Caco-2 (cell line): ENCODE measurements around the gene RABGAP1L. TPM values are rescaled to one million over a fixed set of nuclear protein-coding genes. Genes with fewer than 3 reads are reported as not detected.

ENCODE experiments used
- BruUV-seq: library from RNA; stranded (reverse); fragments of 400-500 nt; replicated peaks from 2 replicates; lab custom pipeline; 2021; lab: Mats Ljungman, UMichigan
- CTCF ChIA-PET: fragments of 300-600 bp; sonication (Branson Sonifier 250); formaldehyde crosslinking; loops from one replicate; lab custom pipeline; 2022; ENCODE audit warnings: antibody characterized with exemption; lab: Charles Lee
- POLR2A ChIA-PET: fragments of 300-600 bp; sonication (Branson Sonifier 250); formaldehyde crosslinking; loops from one replicate; lab custom pipeline; 2022; ENCODE audit warnings: antibody characterized with exemption; lab: Charles Lee
- DNase-seq, 2 experiments: peaks; one replicate each; pipeline versions ENCODE4 v3.0.0 to v3.0.0-alpha.2; 2020 to 2022
- H3K27me3 ChIP-seq: replicated peaks from 2 replicates; pipeline ENCODE4 v1.6.0; 2011; ENCODE audit warnings: low read length; ENCODE audit not compliant: control insufficient read depth, insufficient read depth
- H3K36me3 ChIP-seq: 2 replicates; pipeline ENCODE4 v1.5.1; 2011; ENCODE audit warnings: low read length; ENCODE audit not compliant: control insufficient read depth, insufficient read depth
- H3K4me1 ChIP-seq: fragments of 250-450 bp; sonication (Bioruptor Pico); 2 replicates; pipeline ENCODE4 v1.5.1; 2020; ENCODE audit warnings: mild to moderate bottlenecking
- H3K4me3 ChIP-seq: 2 replicates; pipeline ENCODE4 v1.5.1; 2011; ENCODE audit warnings: low read depth, mild to moderate bottlenecking, control low read depth, low read length
- H3K9me3 ChIP-seq: fragments of 250-450 bp; sonication (Bioruptor Pico); 2 replicates; pipeline ENCODE4 v1.5.1; 2020; ENCODE audit warnings: mild to moderate bottlenecking, moderate library complexity
- H3K27ac Mint-ChIP-seq: one replicate; pipeline ENCODE4 v1.8.0; 2022; ENCODE audit warnings: mixed read lengths; ENCODE audit not compliant: unreplicated experiment
- H3K27me3 Mint-ChIP-seq: one replicate; pipeline ENCODE4 v1.8.0; 2022; ENCODE audit warnings: mixed read lengths; ENCODE audit not compliant: insufficient read depth, unreplicated experiment
- H3K36me3 Mint-ChIP-seq: one replicate; pipeline ENCODE4 v1.8.0; 2022; ENCODE audit warnings: mild to moderate bottlenecking, mixed read lengths; ENCODE audit not compliant: insufficient read depth, unreplicated experiment
- H3K4me1 Mint-ChIP-seq: one replicate; pipeline ENCODE4 v1.8.0; 2022; ENCODE audit warnings: low read depth, mixed read lengths; ENCODE audit not compliant: unreplicated experiment
- H3K4me3 Mint-ChIP-seq: one replicate; pipeline ENCODE4 v1.8.0; 2022; ENCODE audit warnings: mild to moderate bottlenecking, moderate library complexity, mixed read lengths; ENCODE audit not compliant: unreplicated experiment
- H3K9me3 Mint-ChIP-seq: one replicate; pipeline ENCODE4 v1.8.0; 2022; ENCODE audit warnings: mixed read lengths; ENCODE audit not compliant: unreplicated experiment
- intact Hi-C: fragments of 100-400 bp; cut with micrococcal nuclease; formaldehyde crosslinking; loops from one replicate; pipeline ENCODE4 v1.10.0; 2022; ENCODE audit not compliant: unreplicated experiment
- total RNA-seq: library from RNA; stranded (reverse); gene quantifications from 2 replicates; pipeline ENCODE4 v1.2.3, GENCODE V29; 2022
- TF ChIP-seq, protein P1 (sequence below), 2 experiments: fragments of 200-600 bp in 1 of 2; IDR thresholded peaks; 1 replicate in 1 of 2; 2 replicates in 1 of 2; pipeline versions ENCODE4 v1.5.1 to v1.8.0; 2011 to 2022; ENCODE audit warnings: antibody characterized with exemption in 1 of 2, control low read depth in 1 of 2, inconsistent platforms in 1 of 2, low read depth in 1 of 2, low read length in 1 of 2, mild to moderate bottlenecking in 1 of 2, moderate library complexity in 1 of 2; ENCODE audit not compliant: insufficient read depth in 1 of 2, severe bottlenecking in 1 of 2, unreplicated experiment in 1 of 2

The RABGAP1L gene
- total RNA-seq, 1 experiment from 2014 or later: 20.3 TPM

GRCh38 chr1:174984952-174985351 is 825.6 kb downstream of the RABGAP1L start:
- peak in 1 of 2 experiments; percentile 14 for DNase-seq
- POLR2A ChIA-PET: no interaction called here
- peaks cover 11% of the 10 kb centered on the region for H3K36me3 Mint-ChIP-seq
- Histone ChIP-seq H3K4me3 (no peak overlapping the region), H3K36me3 (no peaks in the 10 kb centered on the region), H3K27me3 (no peaks in the 10 kb centered on the region), H3K9me3 (no peaks in the 10 kb centered on the region), H3K4me1 (no peaks in the 10 kb centered on the region)
- no peak overlapping the region for H3K27ac Mint-ChIP-seq
- no TSS peak for BruUV-seq
- H3K9me3 Mint-ChIP-seq: no peaks in the 10 kb centered on the region
- H3K27me3 Mint-ChIP-seq: no peaks in the 10 kb centered on the region
- H3K4me1 Mint-ChIP-seq: peaks cover 6% of the 10 kb centered on the region
- intact Hi-C loops: no loop called here
- TF ChIP-seq, protein P1, sequence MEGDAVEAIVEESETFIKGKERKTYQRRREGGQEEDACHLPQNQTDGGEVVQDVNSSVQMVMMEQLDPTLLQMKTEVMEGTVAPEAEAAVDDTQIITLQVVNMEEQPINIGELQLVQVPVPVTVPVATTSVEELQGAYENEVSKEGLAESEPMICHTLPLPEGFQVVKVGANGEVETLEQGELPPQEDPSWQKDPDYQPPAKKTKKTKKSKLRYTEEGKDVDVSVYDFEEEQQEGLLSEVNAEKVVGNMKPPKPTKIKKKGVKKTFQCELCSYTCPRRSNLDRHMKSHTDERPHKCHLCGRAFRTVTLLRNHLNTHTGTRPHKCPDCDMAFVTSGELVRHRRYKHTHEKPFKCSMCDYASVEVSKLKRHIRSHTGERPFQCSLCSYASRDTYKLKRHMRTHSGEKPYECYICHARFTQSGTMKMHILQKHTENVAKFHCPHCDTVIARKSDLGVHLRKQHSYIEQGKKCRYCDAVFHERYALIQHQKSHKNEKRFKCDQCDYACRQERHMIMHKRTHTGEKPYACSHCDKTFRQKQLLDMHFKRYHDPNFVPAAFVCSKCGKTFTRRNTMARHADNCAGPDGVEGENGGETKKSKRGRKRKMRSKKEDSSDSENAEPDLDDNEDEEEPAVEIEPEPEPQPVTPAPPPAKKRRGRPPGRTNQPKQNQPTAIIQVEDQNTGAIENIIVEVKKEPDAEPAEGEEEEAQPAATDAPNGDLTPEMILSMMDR (IDR thresholded peaks at IDR 0.05; ENCODE audit: insufficient read depth in 1 of 2, low read depth in 1 of 2, low read length in 1 of 2, severe bottlenecking in 1 of 2, unreplicated experiment in 1 of 2): no peak
- CTCF ChIA-PET: interaction anchor here (1.5 kb wide), 1 partner anchor 14 kb away, joined by 4 read pairs; no protein-coding TSS in a partner anchor
- H3K4me3 Mint-ChIP-seq: no peak overlapping the region

GRCh38 chr1:174988539-174988938 is 829.2 kb downstream of the RABGAP1L start:
- Mint-ChIP-seq H3K27me3 (no peaks in the 10 kb centered on the region), H3K4me3 (no peak overlapping the region), H3K36me3 (peaks cover 6% of the 10 kb centered on the region), H3K27ac (no peak overlapping the region), H3K4me1 (peaks cover 6% of the 10 kb centered on the region), H3K9me3 (no peaks in the 10 kb centered on the region)
- H3K27me3 ChIP-seq: no peaks in the 10 kb centered on the region
- no peaks in the 10 kb centered on the region for H3K36me3 ChIP-seq
- intact Hi-C loops: no loop called here
- CTCF ChIA-PET: no interaction called here
- no peaks in the 10 kb centered on the region for H3K4me1 ChIP-seq
- no TSS peak for BruUV-seq
- H3K9me3 ChIP-seq: no peaks in the 10 kb centered on the region
- TF ChIP-seq, protein P1 (IDR thresholded peaks at IDR 0.05; ENCODE audit: insufficient read depth in 1 of 2, low read depth in 1 of 2, low read length in 1 of 2, severe bottlenecking in 1 of 2, unreplicated experiment in 1 of 2): no peak
- DNase-seq: no peak
- POLR2A ChIA-PET: no interaction called here
- no peak overlapping the region for H3K4me3 ChIP-seq

GRCh38 chr1:174988986-174989385 is 829.7 kb downstream of the RABGAP1L start:
- H3K27ac Mint-ChIP-seq: no peak overlapping the region
- POLR2A ChIA-PET: no interaction called here
- BruUV-seq: no TSS peak

More at GRCh38 chr1:174988986-174989385, 829.7 kb downstream of the RABGAP1L start:
- Mint-ChIP-seq H3K4me1 (peaks cover 6% of the 10 kb centered on the region), H3K36me3 (peaks cover 6% of the 10 kb centered on the region), H3K4me3 (no peak overlapping the region), H3K27me3 (no peaks in the 10 kb centered on the region), H3K9me3 (no peaks in the 10 kb centered on the region)
- no peaks in the 10 kb centered on the region for H3K36me3 ChIP-seq
- CTCF ChIA-PET: no interaction called here
- DNase-seq: no peak
- TF ChIP-seq, protein P1 (IDR thresholded peaks at IDR 0.05; ENCODE audit: insufficient read depth in 1 of 2, low read depth in 1 of 2, low read length in 1 of 2, severe bottlenecking in 1 of 2, unreplicated experiment in 1 of 2): no peak
- intact Hi-C loops: no loop called here
- no peak overlapping the region for H3K4me3 ChIP-seq
- no peaks in the 10 kb centered on the region for H3K4me1 ChIP-seq
- no peaks in the 10 kb centered on the region for H3K9me3 ChIP-seq
- H3K27me3 ChIP-seq: no peaks in the 10 kb centered on the region
